ENCODE results near the gene EXOG.

EXOG gene

GRCh38 chr3:38545983-38546382 is 49.8 kb downstream of the EXOG start:
- DNase-seq (ENCODE audit: low read depth), result no peak

GRCh38 chr3:38548154-38548931 is 52.2 kb downstream of the EXOG start:
- DNase-seq (ENCODE audit: low read depth), result no peak

- no peak for DNase-seq (ENCODE audit: low read depth)
These were observed 52.9 kb downstream of the EXOG start for GRCh38 chr3:38549082-38549481.

GRCh38 chr3:38549486-38549885 is 53.3 kb downstream of the EXOG start:
- no peak for DNase-seq (ENCODE audit: low read depth)

- DNase-seq (ENCODE audit: low read depth), result no peak
These were observed 54.1 kb downstream of the EXOG start for GRCh38 chr3:38549957-38550840.

GRCh38 chr3:38551026-38551832 is 55.1 kb downstream of the EXOG start:
- no peak for DNase-seq (ENCODE audit: low read depth)

GRCh38 chr3:38552364-38552763 is 56.2 kb downstream of the EXOG start:
- DNase-seq (ENCODE audit: low read depth), result no peak

- DNase-seq (ENCODE audit: low read depth), result no peak
These were observed 56.9 kb downstream of the EXOG start for GRCh38 chr3:38553071-38553470.

GRCh38 chr3:38554127-38554827 is 58.1 kb downstream of the EXOG start:
- DNase-seq (ENCODE audit: low read depth), result no peak

- DNase-seq (ENCODE audit: low read depth), result no peak
These were observed 59.2 kb downstream of the EXOG start for GRCh38 chr3:38555149-38555840.

- no peak for DNase-seq (ENCODE audit: low read depth)
These were observed 59.8 kb downstream of the EXOG start for GRCh38 chr3:38555926-38556325.

GRCh38 chr3:38556640-38557358 is 60.7 kb downstream of the EXOG start:
- no peak for DNase-seq (ENCODE audit: low read depth)

GRCh38 chr3:38558864-38559263 is 62.7 kb downstream of the EXOG start:
- DNase-seq (ENCODE audit: low read depth), result no peak

GRCh38 chr3:38560284-38560683 is 64.1 kb downstream of the EXOG start:
- DNase-seq (ENCODE audit: low read depth), result no peak

- DNase-seq (ENCODE audit: low read depth), result no peak
These were observed 65.0 kb downstream of the EXOG start for GRCh38 chr3:38560996-38561717.

- no peak for DNase-seq (ENCODE audit: low read depth)
These were observed 65.8 kb downstream of the EXOG start for GRCh38 chr3:38561746-38562466.

GRCh38 chr3:38562467-38562925 is 66.4 kb downstream of the EXOG start:
- no peak for DNase-seq (ENCODE audit: low read depth)

GRCh38 chr3:38563070-38563885 is 67.1 kb downstream of the EXOG start:
- DNase-seq (ENCODE audit: low read depth), result no peak
